MM.1S (cell line): Measurements from ENCODE around the gene ENKUR.

Source experiments
- CTCF ChIP-seq: fragments of 300-600 bp; sonication (generic); IDR thresholded peaks from 2 replicates; pipeline ENCODE4 v1.5.1; 2016; ENCODE audit warnings: antibody characterized with exemption, low read length, mixed read lengths
- EZH2 ChIP-seq: fragments of 300-600 bp; sonication (generic); optimal IDR thresholded peaks from 2 replicates; pipeline ENCODE3; 2017; ENCODE audit warnings: low read depth, mild to moderate bottlenecking, antibody characterized with exemption, low read length, mixed read lengths
- EZH2phosphoT487 ChIP-seq: fragments of 300-600 bp; sonication (generic); IDR thresholded peaks from 2 replicates; pipeline ENCODE4 v1.6.1; 2018; ENCODE audit warnings: antibody characterized with exemption, low read length

- no peak for TF ChIP-seq EZH2phosphoT487
- no peak for TF ChIP-seq CTCF
- TF ChIP-seq EZH2: no peak
Observed at GRCh38 chr10:24979685-24980084, 36.3 kb downstream of the ENKUR start.
